Left ventricle myocardium superior (tissue), 1 donor: ENCODE data around the gene ARHGDIG. TPM values are rescaled to one million over a fixed set of nuclear protein-coding genes. Genes with fewer than 3 reads are reported as not detected.

ENCODE experiments used
- ATAC-seq: fragments of 200-7000 bp; cut with Tn5 transposase; one replicate; pipeline ENCODE4 v1.9.1; 2020; ENCODE audit warnings: mild to moderate bottlenecking, moderate library complexity
- DNase-seq: peaks from one replicate; pipeline ENCODE4 v3.0.0-alpha.2; 2020
- intact Hi-C: fragments of 100-400 bp; cut with micrococcal nuclease; formaldehyde crosslinking; loops from one replicate; pipeline ENCODE4 v1.11.0; 2022
- total RNA-seq: library from RNA; stranded (reverse); fragmentation: NEBNext Ultra II Directional; extraction: Animal tissue kit (Norgen Biotek cat#: 25700); gene quantifications from one replicate; pipeline ENCODE4 v1.2.1, GENCODE V29; 2021
- donor health status: DM: no; HTN: yes; CAD: no; lungs with severe emphysema.

The ARHGDIG gene
- total RNA-seq, 1 donor from 2014 or later, result 14.9 TPM

DNA sequence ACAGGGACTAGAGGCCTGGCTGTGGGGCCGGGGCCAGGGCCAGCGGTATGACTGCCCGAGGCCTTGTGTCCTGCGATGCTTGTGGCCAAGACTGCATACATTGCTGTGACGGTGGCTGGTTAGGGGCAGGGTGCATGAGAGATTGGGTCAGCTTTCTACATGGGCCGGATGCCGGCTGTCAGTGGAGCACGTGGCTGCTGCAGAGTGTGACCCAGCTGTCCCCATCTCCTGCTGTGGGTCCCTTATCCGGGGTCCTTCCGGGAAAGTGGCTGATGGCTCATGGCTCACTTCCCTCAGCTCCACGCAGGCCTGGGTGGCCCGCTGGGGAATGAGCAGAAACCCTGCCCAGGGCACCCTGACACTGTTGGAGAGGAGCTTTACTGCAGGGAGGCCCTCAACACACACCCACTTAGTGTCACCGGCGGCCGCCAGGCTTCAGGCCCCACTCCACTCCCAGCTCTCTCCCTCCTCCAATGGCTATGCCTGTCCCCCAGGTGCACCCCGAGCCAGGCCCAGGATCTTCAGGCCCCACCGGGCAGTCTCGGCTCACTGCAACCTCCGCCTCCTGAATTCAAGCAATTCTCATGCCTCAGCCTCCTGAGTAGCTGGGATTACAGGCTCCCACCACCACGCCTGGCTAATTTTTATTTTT is 3.8 kb upstream of the ARHGDIG start:
- DNase-seq (no peak), ATAC-seq (peak; percentile 4)
- intact Hi-C loops, result no loop called here

DNA sequence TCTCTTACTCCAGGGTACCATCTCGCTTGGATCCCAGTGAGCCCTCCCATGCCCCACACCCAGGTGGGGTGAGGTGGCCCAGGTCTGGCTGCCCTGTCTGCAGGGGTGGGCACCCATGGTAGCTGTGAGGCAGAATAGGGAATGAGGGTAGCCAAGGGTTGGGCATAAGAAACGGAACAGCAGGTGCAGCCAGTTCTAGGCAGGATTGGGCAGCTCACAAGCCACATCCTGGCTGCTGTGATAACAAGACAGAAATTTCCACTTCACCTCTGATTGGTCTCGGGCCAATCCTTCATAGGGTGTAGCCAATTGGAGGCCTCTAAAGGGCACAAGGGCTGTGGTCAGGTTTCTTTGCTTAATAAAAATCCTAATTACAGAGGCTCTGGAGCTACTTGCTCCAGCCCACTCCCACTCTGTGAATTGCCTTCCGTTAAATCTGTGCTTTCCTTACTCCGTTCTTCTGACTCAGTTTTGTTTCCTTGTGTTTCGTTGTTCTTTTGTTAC is 1.5 kb upstream of the ARHGDIG start:
- no peak for DNase-seq
- intact Hi-C loops, result no loop called here

DNA sequence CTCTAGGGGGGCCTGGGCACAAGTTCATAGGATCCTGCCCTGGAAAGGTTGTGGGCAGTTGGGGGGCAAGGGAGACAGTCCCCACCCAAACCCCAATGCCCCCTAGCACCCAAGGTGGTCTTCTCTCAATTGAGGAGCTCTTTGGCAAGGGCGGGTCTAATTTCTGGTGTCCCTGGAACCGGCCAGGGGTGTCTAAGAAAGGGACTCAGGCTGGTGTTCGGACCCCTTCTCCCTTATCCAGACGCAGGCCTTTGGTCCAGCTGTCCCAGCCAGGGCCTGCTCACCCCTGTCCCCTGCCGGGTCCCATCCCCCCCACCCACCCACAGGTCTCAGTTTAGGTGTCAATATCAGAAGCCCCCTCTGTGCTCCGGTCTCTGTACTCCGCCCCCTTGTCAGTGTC is 860 bp upstream of the ARHGDIG start:
- DNase-seq (no peak), ATAC-seq (no peak)
- intact Hi-C loops, result no loop called here

More for the DNA sequence above, 1.5 kb upstream of the ARHGDIG start:
- ATAC-seq, result peak; percentile 68

DNA sequence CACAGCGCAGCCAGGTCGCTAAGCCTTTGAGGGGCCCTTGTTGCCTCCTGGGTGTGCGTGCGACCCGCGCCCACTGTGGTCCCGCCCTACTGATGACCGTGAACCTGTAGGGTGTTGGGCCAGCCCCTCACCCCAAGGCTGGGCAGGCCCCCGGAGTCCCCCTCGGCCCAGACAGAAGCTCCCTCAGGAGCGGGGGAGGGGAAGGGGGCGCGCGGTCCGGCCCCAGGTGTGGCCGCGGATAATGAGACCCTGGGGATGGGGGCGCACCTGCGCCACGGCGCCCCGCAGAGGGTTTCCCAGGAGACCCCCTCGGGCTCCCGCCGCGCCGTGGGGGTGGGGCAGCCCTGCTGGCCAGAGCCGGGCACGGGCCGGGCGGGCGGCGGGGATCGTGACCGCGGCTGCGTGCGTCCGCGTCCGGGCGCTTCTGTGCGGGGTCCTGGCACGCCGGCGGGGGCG is 358 bp upstream of the ARHGDIG start:
- DNase-seq, result no peak
- intact Hi-C loops, result no loop called here

DNA sequence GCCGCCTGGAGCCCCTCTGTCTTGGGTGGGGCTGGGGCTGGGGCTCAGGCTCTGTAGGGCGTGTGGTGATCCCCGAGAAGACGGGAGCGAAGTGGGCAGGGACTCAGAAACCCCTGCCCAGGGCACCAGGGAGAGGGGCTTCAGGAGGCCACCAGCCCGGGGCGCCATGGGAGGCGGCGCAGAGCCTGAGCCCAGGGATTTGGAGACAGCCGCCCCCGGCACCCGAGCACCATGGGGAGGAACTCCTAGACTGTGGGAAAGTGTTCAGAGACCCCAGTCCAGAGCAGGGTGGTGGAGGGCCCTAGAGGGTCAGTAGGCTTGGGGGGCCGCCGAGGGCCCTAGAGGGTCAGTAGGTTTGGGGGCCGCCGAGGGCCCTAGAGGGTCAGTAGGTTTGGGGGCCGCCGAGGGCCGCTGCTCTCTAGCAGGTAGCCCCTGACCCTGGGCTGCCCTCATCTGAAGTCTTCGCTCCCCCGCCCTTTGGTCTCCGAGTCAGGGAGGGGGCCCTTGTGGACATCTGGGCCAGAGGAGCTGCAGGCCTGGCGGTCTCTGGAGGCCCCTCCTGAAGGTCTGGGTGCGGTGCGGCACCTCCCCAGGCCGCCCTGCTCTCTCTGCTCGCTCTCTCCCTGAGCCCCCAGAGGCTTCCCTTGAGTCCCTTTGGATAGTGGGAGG is 734 bp downstream of the ARHGDIG start:
- ATAC-seq (no peak), DNase-seq (no peak)
- intact Hi-C loops, result no loop called here

More for the DNA sequence above, 358 bp upstream of the ARHGDIG start:
- ATAC-seq, result no peak

DNA sequence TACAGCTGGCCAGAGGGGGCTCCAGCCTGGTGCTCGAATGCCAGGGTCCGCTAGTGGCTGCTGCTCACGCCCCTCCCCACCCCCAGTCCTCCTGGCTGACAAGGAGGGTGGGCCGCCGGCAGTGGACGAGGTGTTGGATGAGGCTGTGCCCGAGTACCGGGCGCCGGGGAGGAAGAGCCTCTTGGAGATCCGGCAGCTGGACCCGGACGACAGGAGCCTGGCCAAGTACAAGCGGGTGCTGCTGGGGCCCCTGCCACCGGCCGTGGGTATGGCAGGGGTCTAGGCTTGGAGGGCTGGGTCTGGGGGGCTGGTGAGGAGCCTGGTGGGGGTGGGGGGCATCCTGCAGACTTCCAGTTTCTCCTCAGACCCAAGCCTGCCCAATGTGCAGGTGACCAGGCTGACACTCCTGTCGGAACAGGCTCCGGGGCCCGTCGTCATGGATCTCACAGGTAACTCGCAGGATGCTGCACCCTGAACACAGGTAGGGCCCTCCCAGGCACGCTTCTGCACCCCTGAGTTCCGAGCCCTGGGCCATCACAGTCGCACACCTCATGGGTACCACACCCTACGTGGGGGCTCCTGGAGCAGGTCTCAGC is 1.4 kb downstream of the ARHGDIG start:
- DNase-seq (no peak), ATAC-seq (no peak)
- intact Hi-C loops, result no loop called here

DNA sequence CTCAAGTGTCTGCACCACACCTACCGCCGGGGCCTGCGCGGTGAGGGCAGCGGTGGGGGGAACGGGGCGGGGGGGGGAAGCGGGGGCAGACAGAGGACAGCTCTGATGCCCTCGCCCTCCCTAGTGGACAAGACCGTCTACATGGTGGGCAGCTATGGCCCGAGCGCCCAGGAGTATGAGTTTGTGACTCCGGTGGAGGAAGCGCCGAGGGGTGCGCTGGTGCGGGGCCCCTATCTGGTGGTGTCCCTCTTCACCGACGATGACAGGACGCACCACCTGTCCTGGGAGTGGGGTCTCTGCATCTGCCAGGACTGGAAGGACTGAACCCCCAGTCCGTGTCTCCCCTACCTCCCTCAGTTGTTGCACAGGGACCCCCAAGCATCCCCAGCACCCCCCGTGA is 2.1 kb downstream of the ARHGDIG start:
- intact Hi-C loops, result no loop called here
- ATAC-seq, result no peak
- DNase-seq, result no peak

DNA sequence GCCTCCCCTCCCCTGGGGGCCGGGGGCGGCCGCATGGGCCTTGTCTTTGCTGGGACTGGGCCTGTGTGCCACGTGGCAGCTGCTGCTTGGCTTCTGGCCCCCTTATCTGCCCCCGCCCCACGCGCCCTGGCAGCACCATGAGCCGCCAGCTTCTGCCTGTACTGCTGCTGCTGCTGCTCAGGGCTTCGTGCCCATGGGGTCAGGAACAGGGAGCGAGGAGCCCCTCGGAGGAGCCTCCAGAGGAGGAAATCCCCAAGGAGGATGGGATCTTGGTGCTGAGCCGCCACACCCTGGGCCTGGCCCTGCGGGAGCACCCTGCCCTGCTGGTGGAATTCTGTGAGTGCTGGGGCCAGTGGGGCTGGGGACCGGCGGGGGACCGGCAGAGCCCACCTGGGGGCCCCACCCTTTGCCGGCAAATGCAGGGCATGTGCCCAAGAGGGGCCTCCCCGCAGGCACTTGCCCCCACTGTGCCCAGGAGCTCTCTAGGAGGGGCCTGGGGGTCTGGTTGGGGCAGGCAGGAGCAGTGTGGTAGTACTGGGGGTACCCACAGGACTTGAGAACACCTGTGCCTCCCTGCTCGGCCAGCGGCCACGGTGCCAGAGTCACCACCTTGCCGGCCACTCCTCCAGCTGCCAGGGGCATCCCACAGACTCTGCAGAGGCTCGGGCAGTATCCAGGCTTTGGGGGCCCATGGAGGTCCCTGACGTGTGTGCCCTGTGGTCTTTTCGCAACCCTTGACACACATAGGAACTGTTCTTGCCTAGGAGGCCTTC is 2.8 kb downstream of the ARHGDIG start, which contains the start of gene PDIA2:
PDIA2 (plus strand) TSS at position 132 of the 773 bp plus-strand sequence; CDS start at position 138, 6 bp downstream.
- ATAC-seq (no peak), DNase-seq (no peak)
- intact Hi-C loops, result no loop called here

DNA sequence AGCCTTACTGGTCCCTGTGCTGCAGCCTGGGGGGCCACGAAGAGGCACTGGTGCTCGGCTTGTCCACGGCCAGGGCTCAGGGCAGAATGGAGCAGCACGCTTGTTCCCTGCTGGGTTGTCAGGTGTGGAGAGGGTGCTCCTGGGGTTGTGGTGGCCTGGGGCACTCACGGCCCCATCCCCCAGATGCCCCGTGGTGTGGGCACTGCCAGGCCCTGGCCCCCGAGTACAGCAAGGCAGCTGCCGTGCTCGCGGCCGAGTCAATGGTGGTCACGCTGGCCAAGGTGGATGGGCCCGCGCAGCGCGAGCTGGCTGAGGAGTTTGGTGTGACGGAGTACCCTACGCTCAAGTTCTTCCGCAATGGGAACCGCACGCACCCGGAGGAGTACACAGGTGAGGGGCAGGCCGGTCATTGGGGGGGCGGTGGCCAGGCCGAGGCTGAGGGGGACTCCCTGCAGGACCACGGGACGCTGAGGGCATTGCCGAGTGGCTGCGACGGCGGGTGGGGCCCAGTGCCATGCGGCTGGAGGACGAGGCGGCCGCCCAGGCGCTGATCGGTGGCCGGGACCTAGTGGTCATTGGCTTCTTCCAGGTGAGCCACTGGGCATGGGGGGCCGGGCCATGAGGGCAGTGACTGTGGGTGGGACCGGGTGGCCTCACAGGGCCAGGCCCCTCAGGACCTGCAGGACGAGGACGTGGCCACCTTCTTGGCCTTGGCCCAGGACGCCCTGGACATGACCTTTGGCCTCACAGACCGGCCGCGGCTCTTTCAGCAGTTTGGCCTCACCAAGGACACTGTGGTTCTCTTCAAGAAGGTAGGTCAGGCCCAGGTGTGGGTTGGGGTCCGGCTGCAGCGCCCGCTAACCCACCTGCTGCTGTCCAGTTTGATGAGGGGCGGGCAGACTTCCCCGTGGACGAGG is 4.1 kb downstream of the ARHGDIG start:
- intact Hi-C loops, result no loop called here
- ATAC-seq (no peak), DNase-seq (no peak)

DNA sequence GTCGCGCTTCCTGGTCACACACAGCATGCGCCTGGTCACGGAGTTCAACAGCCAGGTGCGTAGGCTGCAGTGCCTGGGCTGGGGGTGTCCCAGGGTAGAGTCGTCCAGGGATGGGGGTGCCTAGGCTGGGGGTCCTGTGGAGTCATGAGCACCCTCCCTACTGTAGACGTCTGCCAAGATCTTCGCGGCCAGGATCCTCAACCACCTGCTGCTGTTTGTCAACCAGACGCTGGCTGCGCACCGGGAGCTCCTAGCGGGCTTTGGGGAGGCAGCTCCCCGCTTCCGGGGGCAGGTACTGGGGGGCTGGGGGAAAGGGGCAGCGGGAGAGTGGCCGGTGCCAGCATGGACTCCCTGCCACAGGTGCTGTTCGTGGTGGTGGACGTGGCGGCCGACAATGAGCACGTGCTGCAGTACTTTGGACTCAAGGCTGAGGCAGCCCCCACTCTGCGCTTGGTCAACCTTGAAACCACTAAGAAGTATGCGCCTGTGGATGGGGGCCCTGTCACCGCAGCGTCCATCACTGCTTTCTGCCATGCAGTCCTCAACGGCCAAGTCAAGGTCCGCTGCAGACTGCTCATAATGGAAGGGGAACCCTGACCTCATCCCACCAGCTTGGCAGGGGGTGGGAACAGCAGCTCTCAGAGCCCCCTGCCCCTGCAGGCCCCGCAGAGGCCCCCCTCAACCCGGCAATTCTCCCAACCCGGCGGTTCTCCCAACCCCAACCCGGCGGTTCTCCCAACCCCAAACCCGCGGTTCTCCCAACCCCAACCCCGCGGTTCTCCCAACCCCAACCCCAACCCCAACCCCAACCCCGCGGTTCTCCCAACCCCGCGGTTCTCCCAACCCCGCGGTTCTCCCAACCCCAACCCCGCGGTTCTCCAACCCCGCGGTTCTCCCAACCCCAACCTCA is 5.0 kb downstream of the ARHGDIG start:
- intact Hi-C loops, result no loop called here
- DNase-seq, result no peak
- no peak for ATAC-seq

DNA sequence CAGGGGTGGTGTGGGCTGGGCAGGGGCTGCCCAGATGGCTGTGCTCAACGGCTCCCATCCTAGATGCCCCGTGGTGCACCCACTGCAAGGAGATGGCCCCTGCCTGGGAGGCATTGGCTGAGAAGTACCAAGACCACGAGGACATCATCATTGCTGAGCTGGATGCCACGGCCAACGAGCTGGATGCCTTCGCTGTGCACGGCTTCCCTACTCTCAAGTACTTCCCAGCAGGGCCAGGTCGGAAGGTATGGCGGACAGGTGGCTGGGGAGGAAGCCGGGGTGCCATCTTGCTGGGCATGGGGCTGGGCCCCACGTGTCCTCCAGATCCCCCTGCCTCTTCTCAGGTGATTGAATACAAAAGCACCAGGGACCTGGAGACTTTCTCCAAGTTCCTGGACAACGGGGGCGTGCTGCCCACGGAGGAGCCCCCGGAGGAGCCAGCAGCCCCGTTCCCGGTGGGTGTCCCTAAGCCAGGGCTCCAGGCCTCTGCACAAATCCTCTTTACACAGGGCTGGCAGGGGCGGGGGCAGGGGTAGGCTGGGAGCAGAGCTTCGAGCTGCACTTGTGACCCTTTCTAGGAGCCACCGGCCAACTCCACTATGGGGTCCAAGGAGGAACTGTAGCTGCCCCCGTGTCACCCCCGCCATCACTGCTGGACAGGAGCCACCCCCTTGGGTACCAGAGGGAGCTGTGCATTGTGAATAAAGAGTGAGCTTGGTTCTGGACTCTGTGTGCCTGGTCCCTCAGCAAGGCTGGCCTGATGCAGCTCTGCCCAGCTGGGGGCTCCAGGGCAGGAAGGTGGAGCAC is 6.3 kb downstream of the ARHGDIG start:
- DNase-seq, result no peak
- intact Hi-C loops, result no loop called here
- no peak for ATAC-seq

DNA sequence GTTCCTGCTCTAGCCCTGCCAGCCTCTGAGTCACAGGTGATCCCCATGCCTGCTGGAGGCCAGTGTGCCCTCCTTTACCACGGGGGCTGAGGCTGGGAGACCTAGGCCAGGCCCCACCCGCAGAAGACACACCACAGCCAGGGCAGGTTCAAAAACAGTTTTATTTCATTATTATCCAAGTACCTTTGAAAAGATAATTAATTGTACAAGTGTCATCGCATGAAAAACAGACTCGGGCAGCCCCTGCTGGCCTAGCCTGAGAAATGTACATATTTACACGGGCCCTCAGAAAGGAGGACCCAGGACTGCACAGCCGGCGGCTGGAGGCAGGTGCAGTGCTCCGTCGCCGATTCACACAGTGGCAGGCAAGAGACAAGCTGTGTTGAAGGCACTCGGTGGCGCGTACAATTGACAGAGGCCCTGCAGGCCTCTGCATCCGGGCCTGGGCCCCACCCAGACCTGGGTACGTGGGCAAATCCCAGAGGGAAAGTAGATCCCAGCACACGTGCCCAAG is 7.0 kb downstream of the ARHGDIG start:
- intact Hi-C loops, result no loop called here
- no peak for ATAC-seq
- DNase-seq, result no peak

DNA sequence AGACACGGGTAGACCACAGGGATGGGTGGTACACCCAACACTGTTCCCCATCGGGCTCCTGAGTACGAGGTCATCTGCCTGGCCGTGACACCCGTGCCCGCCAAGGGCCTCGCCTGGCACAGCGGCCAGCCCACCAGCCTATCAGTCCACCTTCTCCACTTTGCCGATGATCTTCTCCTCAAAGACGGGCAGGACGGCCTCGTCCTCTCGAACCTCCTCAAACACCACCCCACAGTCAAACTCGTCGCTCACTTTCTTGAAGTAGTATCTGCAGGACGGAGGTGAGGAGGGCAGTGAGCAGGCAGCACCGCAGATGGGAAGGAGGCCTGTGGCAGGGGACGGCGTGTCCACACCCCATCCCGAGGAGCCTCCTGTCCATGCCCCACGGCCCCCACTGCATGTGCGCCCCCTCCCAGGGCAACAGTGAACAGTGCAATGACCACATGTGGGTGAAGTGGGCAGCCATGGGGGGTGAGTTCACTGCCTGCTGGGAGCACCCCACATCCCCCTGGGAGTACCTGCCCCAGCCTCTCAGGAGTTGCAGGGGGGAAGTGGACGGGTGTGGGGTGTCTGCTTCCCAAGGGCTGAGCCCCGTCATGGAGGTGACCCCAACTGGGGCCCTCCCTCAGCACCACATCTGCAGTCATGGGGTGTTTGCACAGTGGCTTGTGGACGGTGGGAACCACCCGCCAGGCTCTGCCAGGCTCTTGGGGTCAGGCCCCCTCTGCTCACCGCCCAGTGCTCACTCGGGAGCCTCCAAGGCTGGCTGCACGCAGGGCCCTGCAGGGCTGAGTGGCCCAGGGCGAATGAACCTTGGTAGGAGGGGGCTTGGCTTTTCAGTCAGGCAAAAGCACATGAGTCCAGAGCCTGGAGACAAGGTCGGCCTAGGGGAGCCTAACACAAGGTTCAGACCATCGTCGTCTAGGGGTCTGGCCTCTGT is 7.9 kb downstream of the ARHGDIG start:
- intact Hi-C loops, result no loop called here
- DNase-seq, result no peak

DNA sequence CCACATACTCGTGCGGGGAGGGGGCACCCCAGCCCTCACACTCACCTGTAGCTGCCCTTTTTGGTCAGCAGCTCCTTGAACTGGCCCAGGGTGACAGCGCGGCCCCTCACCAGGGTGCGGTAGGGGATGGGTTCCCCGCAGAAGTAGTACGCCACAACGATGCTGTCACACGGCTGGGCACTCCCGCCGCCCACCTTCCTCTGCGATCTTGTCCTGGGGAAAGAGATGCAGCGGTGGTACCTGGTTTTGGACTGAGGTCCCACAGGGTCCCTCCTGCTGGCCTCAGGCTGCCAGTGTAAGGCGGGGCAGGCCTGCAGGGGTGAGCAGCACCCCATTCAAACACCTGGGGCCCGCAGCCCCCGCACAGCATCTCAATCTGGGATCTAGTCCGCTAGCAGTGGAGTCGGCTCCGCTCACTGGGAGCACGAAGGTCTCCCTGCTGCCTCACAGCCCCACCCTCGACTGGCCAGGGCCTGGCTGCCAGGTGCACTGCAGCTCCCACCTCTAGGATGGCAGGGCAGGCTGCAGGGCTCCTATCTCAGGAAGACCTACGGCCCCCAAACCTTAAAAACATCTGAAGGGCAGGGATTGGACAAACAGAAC is 9.1 kb downstream of the ARHGDIG start:
- no peak for DNase-seq
- no peak for ATAC-seq
- intact Hi-C loops, result no loop called here

More for the DNA sequence above, 7.9 kb downstream of the ARHGDIG start:
- no peak for ATAC-seq

DNA sequence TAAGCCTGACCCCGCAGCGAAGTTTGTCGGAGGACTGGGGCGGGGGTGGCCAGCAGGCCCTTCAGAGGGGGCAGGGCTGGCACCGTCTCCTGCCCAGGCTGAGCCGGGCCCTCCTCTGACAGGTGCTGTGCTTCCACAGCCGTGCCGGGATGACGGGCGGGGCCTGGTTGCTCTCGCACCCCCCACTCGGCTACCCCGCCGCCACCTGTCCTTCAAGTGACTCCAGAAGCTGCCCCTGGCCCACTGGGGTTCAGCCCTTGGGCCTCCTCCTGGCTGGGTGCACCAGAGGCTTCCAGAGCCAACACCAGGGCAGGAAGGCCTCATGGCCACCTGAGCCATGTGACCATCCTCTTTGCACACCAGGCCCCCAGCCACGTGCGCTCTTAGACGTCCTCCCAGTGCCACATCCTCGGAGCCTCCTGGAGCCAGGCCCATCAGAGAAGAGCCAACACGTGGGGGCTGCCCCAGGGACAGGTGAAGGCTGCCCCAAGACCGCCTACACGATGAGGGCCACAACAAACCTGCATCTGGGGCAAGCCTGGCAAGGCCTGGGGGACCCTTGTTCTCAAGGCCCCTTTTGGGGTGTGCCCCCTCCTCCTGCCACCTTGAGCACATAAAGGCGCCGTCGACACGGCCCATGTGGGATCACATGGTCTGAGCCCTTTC is 9.8 kb downstream of the ARHGDIG start:
- ATAC-seq (no peak), DNase-seq (no peak)
- intact Hi-C loops, result no loop called here
